HepG2 (cell line): ENCODE data around the gene CMTM1. TPM values are rescaled to one million over a fixed set of nuclear protein-coding genes. Genes with fewer than 3 reads are reported as not detected.

Experiments
- ATAC-seq: fragments of 200-7000 bp; cut with Tn5 transposase; 3 replicates; pipeline ENCODE4 v1.9.1; 2020; ENCODE audit warnings: mild to moderate bottlenecking, moderate library complexity
- BruUV-seq: library from RNA; stranded (reverse); fragments of 400-500 nt; replicated peaks from 2 replicates; lab custom pipeline; 2021; lab: Mats Ljungman, UMichigan
- CTCF ChIA-PET: fragments of 300-600 bp; formaldehyde crosslinking; extraction: SDS; loops from one replicate; lab custom pipeline; 2021; ENCODE audit warnings: low total read pairs, inconsistent platforms, low intra/inter-chr PET ratio; lab: Yijun Ruan, JAX
- POLR2A ChIA-PET: fragments of 350-600 bp; sonication (Branson Sonifier 250); formaldehyde crosslinking; loops from one replicate; lab custom pipeline; 2020; ENCODE audit warnings: antibody characterized with exemption, inconsistent platforms; lab: Yijun Ruan, JAX
- DNase-seq: peaks from one replicate; pipeline ENCODE4 v3.0.0-alpha.2; 2015; ENCODE audit warnings: low spot score
- FAIRE-seq: peaks from 3 replicates; lab custom pipeline; 2011; peaks lifted over from hg19 to GRCh38; lab: Jason Lieb, UNC
- H2AFZ ChIP-seq: one replicate; pipeline ENCODE4 v1.6.1; 2011; ENCODE audit warnings: low read length, inconsistent platforms
- H3K27ac ChIP-seq: fragments of 300-600 bp; 3 replicates; pipeline ENCODE4 v1.8.0; 2011; ENCODE audit warnings: mixed run types, mild to moderate bottlenecking, mixed read lengths, low read length, inconsistent platforms; ENCODE audit not compliant: insufficient read depth; ENCODE audit errors: extremely low read length
- H3K27me3 ChIP-seq, 2 experiments: fragments of 200-600 bp in 1 of 2; 2 replicates in 1 of 2; 3 replicates in 1 of 2; pipeline versions ENCODE4 v1.6.0 to v1.8.0; 2011; ENCODE audit warnings: low read length in 2 of 2, mild to moderate bottlenecking in 2 of 2, moderate library complexity in 2 of 2, inconsistent platforms in 1 of 2; ENCODE audit not compliant: insufficient read depth in 2 of 2, control insufficient read depth in 1 of 2
- H3K36me3 ChIP-seq, 2 experiments: fragments of 200-600 bp in 1 of 2; replicated peaks in 1 of 2; 2 replicates in 1 of 2; 3 replicates in 1 of 2; pipeline versions ENCODE4 v1.5.1 to v1.8.0; 2011; ENCODE audit warnings: low read length in 2 of 2, inconsistent platforms in 1 of 2; ENCODE audit not compliant: insufficient read depth in 2 of 2, control insufficient read depth in 1 of 2
- H3K4me1 ChIP-seq: 2 replicates; pipeline ENCODE4 v1.5.1; 2012; ENCODE audit warnings: low read length, inconsistent platforms; ENCODE audit not compliant: insufficient read depth
- H3K4me2 ChIP-seq: 2 replicates; pipeline ENCODE4 v1.6.0; 2011; ENCODE audit warnings: low read depth, low read length, inconsistent platforms
- H3K4me3 ChIP-seq, 3 experiments: fragments of 200-600 bp in 1 of 3; sonication (generic), shearing (Covaris generic) in 1 of 3; replicated peaks in 1 of 3; 2 replicates each; pipeline ENCODE4 v1.5.1; 2011 to 2016; ENCODE audit warnings: low read length in 3 of 3, inconsistent platforms in 2 of 3, low read depth in 2 of 3, mild to moderate bottlenecking in 2 of 3, control low read depth in 1 of 3, mixed read lengths in 1 of 3; ENCODE audit not compliant: insufficient read depth in 1 of 3
- H3K79me2 ChIP-seq: one replicate; pipeline ENCODE4 v1.6.1; 2011; ENCODE audit warnings: low read length, inconsistent platforms; ENCODE audit not compliant: insufficient read depth
- H3K9ac ChIP-seq: 2 replicates; pipeline ENCODE4 v1.6.0; 2011; ENCODE audit warnings: mild to moderate bottlenecking, low read depth, low read length, inconsistent platforms; ENCODE audit not compliant: insufficient read depth
- H3K9me3 ChIP-seq: 2 replicates; pipeline ENCODE4 v1.5.1; 2012; ENCODE audit warnings: mild to moderate bottlenecking, low read length
- H4K20me1 ChIP-seq: 2 replicates; pipeline ENCODE4 v1.6.0; 2011; ENCODE audit warnings: inconsistent platforms, mild to moderate bottlenecking, low read length, moderate library complexity; ENCODE audit not compliant: insufficient read depth
- ADNP ChIP-seq: sonication (generic); formaldehyde crosslinking; IDR thresholded peaks from 2 replicates; pipeline ENCODE4 v1.4.0; 2020; ENCODE audit warnings: missing genetic modification reagents
- ATAD3A ChIP-seq: sonication (generic); formaldehyde crosslinking; IDR thresholded peaks from 2 replicates; pipeline ENCODE4 v1.4.0; 2020; ENCODE audit warnings: missing genetic modification reagents
- CENPX ChIP-seq: sonication (generic); formaldehyde crosslinking; IDR thresholded peaks from 2 replicates; pipeline ENCODE4 v1.9.0; 2021; ENCODE audit warnings: mild to moderate bottlenecking, missing genetic modification reagents, moderate library complexity
- LCORL ChIP-seq, 2 experiments: fragments of 450-650 bp in 1 of 2; sonication (generic) in 1 of 2; formaldehyde crosslinking in 1 of 2; IDR thresholded peaks; 2 replicates each; pipeline versions ENCODE4 v1.5.0 to v1.6.1; 2017 to 2020; ENCODE audit warnings: antibody characterized with exemption in 1 of 2, missing genetic modification reagents in 1 of 2
- NFE2L2 ChIP-seq: fragments of 150-350 bp; IDR thresholded peaks from 2 replicates; pipeline ENCODE4 v1.6.1; 2014; ENCODE audit warnings: low read length
- PHF5A ChIP-seq: IDR thresholded peaks from one replicate; pipeline ENCODE4 v1.6.1; 2018; ENCODE audit warnings: low read depth, missing genetic modification reagents; ENCODE audit not compliant: unreplicated experiment
- PRPF4 ChIP-seq: fragments of 200-400 bp; formaldehyde crosslinking; IDR thresholded peaks from 2 replicates; pipeline ENCODE4 v1.6.1; 2016; ENCODE audit warnings: low read length, low read depth; ENCODE audit not compliant: poor library complexity, severe bottlenecking
- RFX1 ChIP-seq: fragments of 450-650 bp; IDR thresholded peaks from 2 replicates; pipeline ENCODE4 v1.6.1; 2017
- SMARCC2 ChIP-seq: fragments of 450-650 bp; IDR thresholded peaks from 2 replicates; pipeline ENCODE4 v1.6.1; 2017; ENCODE audit warnings: antibody characterized with exemption, mild to moderate bottlenecking
- YEATS4 ChIP-seq: sonication (generic); formaldehyde crosslinking; IDR thresholded peaks from 2 replicates; pipeline ENCODE4 v1.4.0; 2020; ENCODE audit warnings: missing genetic modification reagents, borderline replicate concordance
- ZKSCAN8 ChIP-seq: IDR thresholded peaks from 2 replicates; pipeline ENCODE4 v1.6.1; 2016; ENCODE audit warnings: borderline replicate concordance, missing genetic modification reagents, missing compliant biosample characterization
- ZNF530 ChIP-seq: sonication (generic); formaldehyde crosslinking; IDR thresholded peaks from 2 replicates; pipeline ENCODE4 v1.5.0; 2020; ENCODE audit warnings: low read depth, mild to moderate bottlenecking, missing genetic modification reagents
- ZNF577 ChIP-seq: sonication (generic); formaldehyde crosslinking; IDR thresholded peaks from 2 replicates; pipeline ENCODE4 v1.4.0; 2020; ENCODE audit warnings: mild to moderate bottlenecking, low read depth, missing genetic modification reagents, borderline replicate concordance
- WGBS: methylation state at CpG from one replicate; pipeline ENCODE4 v1.1.6; 2017; ENCODE audit warnings: low lambda C conversion rate; 5-methylcytosine and 5-hydroxymethylcytosine counted together
- in situ Hi-C: cut with HindIII; loops from 2 replicates; pipeline ENCODE4 v1.10.0; 2017; ENCODE audit warnings: low pct_unique_long_range_greater_than_20kb; ENCODE audit not compliant: extremely low pct_ligation_motif_present
- intact Hi-C: fragments of 100-400 bp; cut with micrococcal nuclease; formaldehyde crosslinking; loops from one replicate; pipeline ENCODE4 v1.10.0; 2022; ENCODE audit not compliant: unreplicated experiment
- polyA plus RNA-seq, 8 experiments: library from polyadenylated mRNA; depleted of rRNA in 3 of 8; stranded (reverse) in 7 of 8; unstranded in 1 of 8; fragments of >200 nt; fragmentation: Illumina TruSeq in 4 of 8; extraction: Trizol in 4 of 8; gene quantifications; 2 replicates each; pipeline versions ENCODE4 v1.2.1 to v1.2.3, GENCODE V29; 2011 to 2016; ENCODE audit warnings: low read depth in 4 of 8, missing spikeins in 1 of 8, mixed read lengths in 1 of 8; ENCODE audit not compliant: insufficient read depth in 1 of 8
- total RNA-seq, 5 experiments: library from RNA; depleted of rRNA; stranded (reverse); fragments of >200 nt; fragmentation: Illumina TruSeq; extraction: Trizol; gene quantifications; 2 replicates each; pipeline ENCODE4 v1.2.3, GENCODE V29; 2016; ENCODE audit warnings: low read depth in 1 of 5
- TF ChIP-seq, protein P1 (sequence below): sonication (generic); formaldehyde crosslinking; IDR thresholded peaks from 2 replicates; pipeline ENCODE4 v1.5.1; 2020; ENCODE audit warnings: missing genetic modification reagents, mild to moderate bottlenecking, borderline replicate concordance
- TF ChIP-seq, protein P2 (sequence below): sonication (generic); formaldehyde crosslinking; IDR thresholded peaks from 2 replicates; pipeline ENCODE4 v1.5.0; 2020; ENCODE audit warnings: missing genetic modification reagents, mild to moderate bottlenecking, borderline replicate concordance
- TF ChIP-seq, protein P3 (sequence below): sonication (generic); formaldehyde crosslinking; IDR thresholded peaks from 2 replicates; pipeline ENCODE4 v1.5.1; 2020; ENCODE audit warnings: mild to moderate bottlenecking, missing genetic modification reagents, borderline replicate concordance
- TF ChIP-seq, protein P4 (sequence below): sonication (generic); formaldehyde crosslinking; IDR thresholded peaks from 2 replicates; pipeline ENCODE4 v1.9.0; 2021; ENCODE audit warnings: missing genetic modification reagents, borderline replicate concordance

Gene CMTM1
- total and polyA plus RNA-seq, 2 of the 13 experiments (the other 11 are each of a cell fraction or from before 2014, with no cell fraction given), result 1.7 to 2.9 TPM

DNA sequence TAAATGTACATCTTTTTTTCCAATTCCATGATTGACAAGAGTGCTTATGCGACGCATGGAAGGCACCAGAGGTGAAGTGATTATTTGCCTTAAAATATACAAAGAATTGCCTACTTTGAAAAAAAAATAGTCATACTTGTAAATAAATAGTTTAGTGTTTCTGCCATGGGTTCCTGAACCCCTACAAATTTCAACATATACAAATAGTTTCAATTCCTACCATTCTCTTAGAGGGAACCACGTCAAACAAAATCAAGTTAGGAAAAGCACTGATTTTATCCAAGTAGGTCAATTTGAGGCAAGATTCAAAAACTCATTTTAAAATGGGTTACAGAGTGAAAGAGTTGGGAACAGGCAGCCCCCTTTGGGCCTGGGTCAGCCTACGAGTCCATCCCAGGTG lies 49.9 kb downstream of the CMTM1 start:
- H3K27me3 ChIP-seq, result no peaks in the 10 kb centered on the region
- CTCF ChIA-PET, result no interaction called here
- FAIRE-seq (no peak), DNase-seq (no peak), ATAC-seq (no peak)
- no peak overlapping the region for H2AFZ ChIP-seq
- no peaks in the 10 kb centered on the region for H3K79me2 ChIP-seq
- POLR2A ChIA-PET, result no interaction called here
- H3K4me1 ChIP-seq, result peaks cover 36% of the 10 kb centered on the region
- peak overlapping the region; percentile 0 for H3K27ac ChIP-seq
- no peak overlapping the region for H3K4me3 ChIP-seq
- no TSS peak for BruUV-seq
- H3K9ac ChIP-seq, result no peak overlapping the region
- no peaks in the 10 kb centered on the region for H3K9me3 ChIP-seq
- H3K4me2 ChIP-seq, result no peak overlapping the region
- H4K20me1 ChIP-seq, result no peaks in the 10 kb centered on the region
- WGBS, result 99% methylated on average over 4 of the region's 4 CpGs
- intact Hi-C loops (no loop called here), in situ Hi-C loops (no loop called here)
- peaks cover 7 to 31% of the 10 kb centered on the region in 2 experiments for H3K36me3 ChIP-seq
- TF ChIP-seq, protein P1, sequence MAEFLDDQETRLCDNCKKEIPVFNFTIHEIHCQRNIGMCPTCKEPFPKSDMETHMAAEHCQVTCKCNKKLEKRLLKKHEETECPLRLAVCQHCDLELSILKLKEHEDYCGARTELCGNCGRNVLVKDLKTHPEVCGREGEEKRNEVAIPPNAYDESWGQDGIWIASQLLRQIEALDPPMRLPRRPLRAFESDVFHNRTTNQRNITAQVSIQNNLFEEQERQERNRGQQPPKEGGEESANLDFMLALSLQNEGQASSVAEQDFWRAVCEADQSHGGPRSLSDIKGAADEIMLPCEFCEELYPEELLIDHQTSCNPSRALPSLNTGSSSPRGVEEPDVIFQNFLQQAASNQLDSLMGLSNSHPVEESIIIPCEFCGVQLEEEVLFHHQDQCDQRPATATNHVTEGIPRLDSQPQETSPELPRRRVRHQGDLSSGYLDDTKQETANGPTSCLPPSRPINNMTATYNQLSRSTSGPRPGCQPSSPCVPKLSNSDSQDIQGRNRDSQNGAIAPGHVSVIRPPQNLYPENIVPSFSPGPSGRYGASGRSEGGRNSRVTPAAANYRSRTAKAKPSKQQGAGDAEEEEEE (CRISPR knock-in tag), result no peak
- TF ChIP-seq RFX1 (no peak), SMARCC2 (no peak), PHF5A (CRISPR knock-in tag) (no peak), LCORL (IDR thresholded peaks at IDR 0.05) (no peak), LCORL (CRISPR knock-in tag; IDR thresholded peaks at IDR 0.05) (no peak), ATAD3A (no peak), CENPX (CRISPR knock-in tag) (no peak), ZKSCAN8 (CRISPR knock-in tag) (no peak), PRPF4 (no peak), ZNF577 (no peak), ADNP (CRISPR knock-in tag) (no peak), YEATS4 (no peak), ZNF530 (CRISPR knock-in tag) (no peak), NFE2L2 (no peak)
- TF ChIP-seq, protein P2, sequence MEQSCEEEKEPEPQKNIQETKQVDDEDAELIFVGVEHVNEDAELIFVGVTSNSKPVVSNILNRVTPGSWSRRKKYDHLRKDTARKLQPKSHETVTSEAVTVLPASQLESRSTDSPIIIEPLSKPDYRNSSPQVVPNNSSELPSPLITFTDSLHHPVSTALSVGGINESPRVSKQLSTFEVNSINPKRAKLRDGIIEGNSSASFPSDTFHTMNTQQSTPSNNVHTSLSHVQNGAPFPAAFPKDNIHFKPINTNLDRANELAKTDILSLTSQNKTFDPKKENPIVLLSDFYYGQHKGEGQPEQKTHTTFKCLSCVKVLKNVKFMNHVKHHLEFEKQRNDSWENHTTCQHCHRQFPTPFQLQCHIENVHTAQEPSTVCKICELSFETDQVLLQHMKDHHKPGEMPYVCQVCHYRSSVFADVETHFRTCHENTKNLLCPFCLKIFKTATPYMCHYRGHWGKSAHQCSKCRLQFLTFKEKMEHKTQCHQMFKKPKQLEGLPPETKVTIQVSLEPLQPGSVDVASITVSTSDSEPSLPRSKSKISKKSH (CRISPR knock-in tag), result no peak
- TF ChIP-seq, protein P3, sequence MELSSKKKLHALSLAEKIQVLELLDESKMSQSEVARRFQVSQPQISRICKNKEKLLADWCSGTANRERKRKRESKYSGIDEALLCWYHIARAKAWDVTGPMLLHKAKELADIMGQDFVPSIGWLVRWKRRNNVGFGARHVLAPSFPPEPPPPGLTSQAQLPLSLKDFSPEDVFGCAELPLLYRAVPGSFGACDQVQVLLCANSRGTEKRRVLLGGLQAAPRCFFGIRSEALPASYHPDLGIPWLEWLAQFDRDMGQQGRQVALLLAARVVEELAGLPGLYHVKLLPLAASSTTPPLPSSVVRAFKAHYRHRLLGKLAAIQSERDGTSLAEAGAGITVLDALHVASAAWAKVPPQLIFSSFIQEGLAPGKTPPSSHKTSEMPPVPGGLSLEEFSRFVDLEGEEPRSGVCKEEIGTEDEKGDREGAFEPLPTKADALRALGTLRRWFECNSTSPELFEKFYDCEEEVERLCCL (CRISPR knock-in tag), result no peak
- TF ChIP-seq, protein P4, sequence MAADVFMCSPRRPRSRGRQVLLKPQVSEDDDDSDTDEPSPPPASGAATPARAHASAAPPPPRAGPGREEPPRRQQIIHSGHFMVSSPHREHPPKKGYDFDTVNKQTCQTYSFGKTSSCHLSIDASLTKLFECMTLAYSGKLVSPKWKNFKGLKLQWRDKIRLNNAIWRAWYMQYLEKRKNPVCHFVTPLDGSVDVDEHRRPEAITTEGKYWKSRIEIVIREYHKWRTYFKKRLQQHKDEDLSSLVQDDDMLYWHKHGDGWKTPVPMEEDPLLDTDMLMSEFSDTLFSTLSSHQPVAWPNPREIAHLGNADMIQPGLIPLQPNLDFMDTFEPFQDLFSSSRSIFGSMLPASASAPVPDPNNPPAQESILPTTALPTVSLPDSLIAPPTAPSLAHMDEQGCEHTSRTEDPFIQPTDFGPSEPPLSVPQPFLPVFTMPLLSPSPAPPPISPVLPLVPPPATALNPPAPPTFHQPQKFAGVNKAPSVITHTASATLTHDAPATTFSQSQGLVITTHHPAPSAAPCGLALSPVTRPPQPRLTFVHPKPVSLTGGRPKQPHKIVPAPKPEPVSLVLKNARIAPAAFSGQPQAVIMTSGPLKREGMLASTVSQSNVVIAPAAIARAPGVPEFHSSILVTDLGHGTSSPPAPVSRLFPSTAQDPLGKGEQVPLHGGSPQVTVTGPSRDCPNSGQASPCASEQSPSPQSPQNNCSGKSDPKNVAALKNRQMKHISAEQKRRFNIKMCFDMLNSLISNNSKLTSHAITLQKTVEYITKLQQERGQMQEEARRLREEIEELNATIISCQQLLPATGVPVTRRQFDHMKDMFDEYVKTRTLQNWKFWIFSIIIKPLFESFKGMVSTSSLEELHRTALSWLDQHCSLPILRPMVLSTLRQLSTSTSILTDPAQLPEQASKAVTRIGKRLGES (CRISPR knock-in tag), result no peak
